Breast epithelium (tissue), 4 donors: ENCODE data around the gene AMELX. TPM values are rescaled to one million over a fixed set of nuclear protein-coding genes. Genes with fewer than 3 reads are reported as not detected.

Experiments used
- DNase-seq, 2 donors: peaks; one replicate each; pipeline ENCODE4 v3.0.0-alpha.2; 2019; ENCODE audit warnings: low spot score in 2 of 2
- H3K27ac ChIP-seq, 2 donors: fragments of 200-600 bp; sonication (generic) in 1 of 2; one replicate each; pipeline ENCODE4 v1.5.1; 2016 to 2019; ENCODE audit warnings: mild to moderate bottlenecking in 1 of 2
- H3K27me3 ChIP-seq, 2 donors: fragments of 200-600 bp; sonication (generic) in 1 of 2; one replicate each; pipeline versions ENCODE4 v1.5.1 to v1.6.0; 2017 to 2019; ENCODE audit warnings: control low read depth in 1 of 2, mild to moderate bottlenecking in 1 of 2
- H3K36me3 ChIP-seq: fragments of 200-600 bp; one replicate; pipeline ENCODE4 v1.5.1; 2019
- H3K4me1 ChIP-seq, 2 donors: fragments of 200-600 bp; sonication (generic); one replicate each; pipeline ENCODE4 v1.5.1; 2016 to 2019; ENCODE audit warnings: control low read depth in 1 of 2
- H3K4me3 ChIP-seq, 3 donors: fragments of 200-600 bp; sonication (generic); 1 replicate in 2 of 3; 2 replicates in 1 of 3; pipeline ENCODE4 v1.5.1; 2016 to 2019; ENCODE audit warnings: mild to moderate bottlenecking in 3 of 3, moderate library complexity in 2 of 3
- H3K9me3 ChIP-seq, 2 donors: fragments of 200-600 bp; sonication (generic) in 1 of 2; one replicate each; pipeline ENCODE4 v1.5.1; 2016 to 2019; ENCODE audit warnings: control low read depth in 1 of 2
- POLR2A ChIP-seq: fragments of 450-650 bp; IDR thresholded peaks from one replicate; pipeline ENCODE4 v1.6.1; 2016; ENCODE audit warnings: antibody characterized with exemption, mild to moderate bottlenecking, moderate library complexity
- POLR2AphosphoS5 ChIP-seq, 3 donors: sonication (generic); formaldehyde crosslinking; IDR thresholded peaks; one replicate each; pipeline ENCODE4 v1.6.1; 2017; ENCODE audit warnings: antibody characterized with exemption in 3 of 3
- intact Hi-C: fragments of 100-400 bp; cut with DNase I; formaldehyde crosslinking; loops from one replicate; pipeline ENCODE4 v1.15.1; 2023; ENCODE audit warnings: low total_unique reads
- total RNA-seq, 3 donors: library from RNA; depleted of rRNA; stranded (reverse); fragments of >200 nt; gene quantifications; one replicate each; pipeline ENCODE4 v1.1.0, GENCODE V29; 2016
- TF ChIP-seq, protein P1 (sequence below), 3 donors: fragments of 450-650 bp; IDR thresholded peaks; one replicate each; pipeline ENCODE4 v1.5.1; 2016 to 2017; ENCODE audit warnings: antibody characterized with exemption in 3 of 3, mild to moderate bottlenecking in 3 of 3, moderate library complexity in 3 of 3

The AMELX gene
- total RNA-seq, 3 donors from 2014 or later: not detected

DNA sequence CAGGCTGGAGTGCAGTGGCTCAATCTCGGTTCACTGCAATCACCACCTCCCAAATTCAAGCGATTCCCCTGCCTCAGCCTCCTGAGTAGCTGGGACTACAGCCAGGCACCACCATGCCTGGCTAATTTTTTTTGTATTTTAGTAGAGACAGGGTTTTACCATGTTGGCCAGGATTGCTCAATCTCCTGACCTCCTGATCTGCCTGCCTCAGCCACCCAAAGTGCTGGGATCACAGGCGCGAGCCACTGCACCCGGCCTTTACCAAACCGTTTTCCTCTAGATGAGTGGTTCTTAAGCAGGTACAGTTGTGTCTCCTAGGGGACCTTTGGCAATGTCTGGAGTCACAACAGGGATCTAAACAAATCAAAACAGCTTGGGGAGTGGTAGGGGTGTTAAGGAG, 11.6 kb downstream of the AMELX start:
- intact Hi-C loops: no loop called here
- Histone ChIP-seq H3K36me3 (no peaks in the 10 kb centered on the region), H3K27ac (no peak overlapping the region), H3K4me1 (no peaks in the 10 kb centered on the region), H3K9me3 (no peaks in the 10 kb centered on the region), H3K27me3 (peaks cover 0 to 16% of the 10 kb centered on the region in 2 donors), H3K4me3 (no peak overlapping the region)
- TF ChIP-seq POLR2A (no peak), POLR2AphosphoS5 (IDR thresholded peaks at IDR 0.05) (no peak)
- TF ChIP-seq, protein P1, sequence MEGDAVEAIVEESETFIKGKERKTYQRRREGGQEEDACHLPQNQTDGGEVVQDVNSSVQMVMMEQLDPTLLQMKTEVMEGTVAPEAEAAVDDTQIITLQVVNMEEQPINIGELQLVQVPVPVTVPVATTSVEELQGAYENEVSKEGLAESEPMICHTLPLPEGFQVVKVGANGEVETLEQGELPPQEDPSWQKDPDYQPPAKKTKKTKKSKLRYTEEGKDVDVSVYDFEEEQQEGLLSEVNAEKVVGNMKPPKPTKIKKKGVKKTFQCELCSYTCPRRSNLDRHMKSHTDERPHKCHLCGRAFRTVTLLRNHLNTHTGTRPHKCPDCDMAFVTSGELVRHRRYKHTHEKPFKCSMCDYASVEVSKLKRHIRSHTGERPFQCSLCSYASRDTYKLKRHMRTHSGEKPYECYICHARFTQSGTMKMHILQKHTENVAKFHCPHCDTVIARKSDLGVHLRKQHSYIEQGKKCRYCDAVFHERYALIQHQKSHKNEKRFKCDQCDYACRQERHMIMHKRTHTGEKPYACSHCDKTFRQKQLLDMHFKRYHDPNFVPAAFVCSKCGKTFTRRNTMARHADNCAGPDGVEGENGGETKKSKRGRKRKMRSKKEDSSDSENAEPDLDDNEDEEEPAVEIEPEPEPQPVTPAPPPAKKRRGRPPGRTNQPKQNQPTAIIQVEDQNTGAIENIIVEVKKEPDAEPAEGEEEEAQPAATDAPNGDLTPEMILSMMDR (IDR thresholded peaks at IDR 0.05): no peak
- DNase-seq: no peak

DNA sequence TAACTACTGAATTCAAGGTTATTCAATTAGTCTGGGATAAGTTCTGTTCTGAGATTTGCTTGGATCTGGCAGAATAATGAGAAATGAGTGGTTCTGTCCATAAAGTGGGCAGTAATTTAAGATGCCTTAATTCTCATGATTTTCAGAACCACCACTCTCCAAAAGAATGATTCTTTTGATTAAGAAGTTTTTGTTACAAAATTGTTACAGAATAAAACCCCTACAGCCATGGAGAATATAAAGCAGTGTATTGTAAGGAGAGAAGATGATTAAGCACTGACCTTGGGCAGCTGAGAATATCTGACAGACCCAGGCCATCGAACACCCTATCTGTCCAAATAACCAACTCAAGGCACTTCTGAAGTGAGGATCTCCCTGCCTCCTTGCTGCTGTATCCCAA, 12.4 kb downstream of the AMELX start:
- Histone ChIP-seq H3K27me3 (peaks cover 0 to 20% of the 10 kb centered on the region in 2 donors), H3K36me3 (no peaks in the 10 kb centered on the region), H3K27ac (no peak overlapping the region), H3K4me3 (no peak overlapping the region), H3K4me1 (no peaks in the 10 kb centered on the region), H3K9me3 (no peaks in the 10 kb centered on the region)
- DNase-seq: no peak
- no peak for TF ChIP-seq POLR2AphosphoS5 (IDR thresholded peaks at IDR 0.05)
- TF ChIP-seq, protein P1 (IDR thresholded peaks at IDR 0.05): no peak
- no peak for TF ChIP-seq POLR2A
- intact Hi-C loops: no loop called here

DNA sequence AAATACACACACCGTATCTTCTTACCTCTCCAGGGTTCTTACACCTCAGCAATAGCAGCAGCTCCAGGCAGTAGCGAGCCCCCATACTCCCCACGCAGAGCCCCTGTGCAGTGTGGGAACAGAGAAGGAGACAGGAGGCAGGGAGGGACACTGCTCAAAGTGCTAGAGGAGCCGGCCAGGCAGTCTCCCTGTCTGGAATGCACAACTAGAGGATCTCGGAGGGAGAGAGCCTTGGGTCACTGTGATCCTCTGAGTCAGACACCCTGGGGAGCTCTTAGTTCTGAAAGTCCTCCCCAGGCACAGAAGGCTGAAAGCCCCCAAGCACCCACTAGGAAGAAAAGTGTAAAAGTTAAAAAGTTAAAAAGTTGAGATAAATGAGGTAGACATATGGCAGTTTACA, 16.0 kb downstream of the AMELX start:
- no peaks in the 10 kb centered on the region for H3K9me3 ChIP-seq
- no peaks in the 10 kb centered on the region for H3K4me1 ChIP-seq
- H3K27me3 ChIP-seq: peaks cover 0 to 14% of the 10 kb centered on the region in 2 donors
- no peak for DNase-seq
- intact Hi-C loops: no loop called here
- H3K4me3 ChIP-seq: no peak overlapping the region
- no peak overlapping the region for H3K27ac ChIP-seq
- TF ChIP-seq, protein P1 (IDR thresholded peaks at IDR 0.05): no peak
- TF ChIP-seq POLR2AphosphoS5 (IDR thresholded peaks at IDR 0.05) (no peak), POLR2A (no peak)
- no peaks in the 10 kb centered on the region for H3K36me3 ChIP-seq

DNA sequence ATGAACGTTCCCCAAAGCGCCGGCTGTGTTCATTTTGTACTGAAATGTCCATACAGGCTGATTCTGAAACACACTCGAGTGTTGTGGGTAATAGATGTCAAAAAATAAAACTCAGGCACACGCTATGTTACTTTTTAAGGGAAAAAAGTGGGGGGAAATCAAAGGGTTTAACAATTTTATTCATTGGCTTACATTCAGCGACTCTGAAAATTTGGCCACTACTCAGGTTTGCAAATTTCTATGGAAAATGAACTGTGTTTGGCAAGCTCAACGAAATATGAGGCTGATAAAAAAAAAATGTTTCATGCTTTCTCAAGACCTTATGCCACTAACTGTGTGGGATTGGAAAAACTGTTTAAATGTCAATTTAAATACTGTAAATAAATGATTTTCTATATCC, 18.5 kb downstream of the AMELX start:
- intact Hi-C loops: no loop called here
- Histone ChIP-seq H3K36me3 (no peaks in the 10 kb centered on the region), H3K27ac (no peak overlapping the region)

DNA sequence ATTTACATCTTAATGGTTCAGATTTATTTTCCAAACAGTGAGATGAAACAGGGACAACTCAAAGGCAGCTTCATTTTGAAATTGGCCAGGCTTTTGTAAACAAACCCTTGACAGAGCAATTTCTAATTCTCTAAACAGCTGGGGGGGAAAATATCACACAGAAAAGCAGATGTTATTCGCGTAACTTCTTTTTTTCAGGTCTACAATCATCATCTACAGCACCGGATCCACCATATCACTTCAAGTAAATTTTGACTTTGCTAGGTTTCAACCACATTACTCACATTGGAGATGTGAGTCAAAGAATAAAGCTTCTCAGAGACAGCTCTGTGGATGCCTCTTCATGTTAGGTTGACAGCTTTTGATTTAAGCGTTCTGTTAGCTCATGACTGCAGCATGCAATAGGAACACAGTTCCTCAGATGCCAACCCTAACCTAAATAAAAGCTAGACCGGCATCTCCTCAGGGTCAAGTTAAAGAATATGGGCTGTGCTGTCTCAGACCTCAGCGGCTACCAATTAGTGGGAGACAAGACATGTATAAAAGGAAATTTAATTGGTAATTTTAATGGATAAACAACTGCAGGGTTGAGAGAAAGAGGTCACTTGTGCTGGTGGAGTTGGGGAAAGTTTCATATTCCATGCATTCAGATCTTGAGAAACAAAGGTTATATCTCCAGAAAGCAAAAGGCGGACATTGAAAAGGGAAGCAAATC, 26.8 kb downstream of the AMELX start:
- H3K4me3 ChIP-seq: no peak overlapping the region
- TF ChIP-seq, protein P1 (IDR thresholded peaks at IDR 0.05): no peak
- TF ChIP-seq POLR2A (no peak), POLR2AphosphoS5 (IDR thresholded peaks at IDR 0.05) (no peak)
- no peaks in the 10 kb centered on the region for H3K36me3 ChIP-seq
- DNase-seq: no peak
- H3K9me3 ChIP-seq: peaks cover 0 to 9% of the 10 kb centered on the region in 2 donors
- no peak overlapping the region for H3K27ac ChIP-seq
- peaks cover 0 to 20% of the 10 kb centered on the region in 2 donors for H3K27me3 ChIP-seq
- intact Hi-C loops: no loop called here
- no peaks in the 10 kb centered on the region for H3K4me1 ChIP-seq

More for the DNA sequence above, 18.5 kb downstream of the AMELX start:
- H3K4me1 ChIP-seq: no peaks in the 10 kb centered on the region
- H3K4me3 ChIP-seq: no peak overlapping the region
- peaks cover 0 to 17% of the 10 kb centered on the region in 2 donors for H3K27me3 ChIP-seq
- no peak for DNase-seq
- no peak for TF ChIP-seq POLR2AphosphoS5 (IDR thresholded peaks at IDR 0.05)
- TF ChIP-seq POLR2A: no peak
- TF ChIP-seq, protein P1 (IDR thresholded peaks at IDR 0.05): no peak
- H3K9me3 ChIP-seq: no peaks in the 10 kb centered on the region
